ENCODE data around the gene BCL2L15. TPM values are rescaled to one million over a fixed set of nuclear protein-coding genes. Genes with fewer than 3 reads are reported as not detected.

The BCL2L15 gene
- total RNA-seq, 1 experiment from 2014 or later: 1.1 TPM

- no peak overlapping the region for H3K4me3 ChIP-seq (ENCODE audit: low read depth, low read length, poor library complexity, severe bottlenecking)
- POLR2A ChIA-PET (ENCODE audit: low non-redundant PET): interaction anchor here (0.7 kb wide), 1 partner anchor 22 kb away, joined by 3 read pairs; no protein-coding TSS in a partner anchor
- intact Hi-C loops (cut with micrococcal nuclease; ENCODE audit: unreplicated experiment): no loop called here
- TF ChIP-seq EZH2 (IDR thresholded peaks at IDR 0.05; ENCODE audit: borderline replicate concordance, low read depth, low read length, poor library complexity, severe bottlenecking) (no peak), CTCF (conservative IDR thresholded peaks at IDR 0.05; ENCODE audit: low read depth, low read length) (no peak)
- no peak overlapping the region for H3K27ac ChIP-seq (ENCODE audit: low read depth, low read length, poor library complexity, severe bottlenecking)
- CTCF ChIA-PET: no interaction called here
- H3K36me3 ChIP-seq (ENCODE audit: insufficient read depth, low read length, poor library complexity, severe bottlenecking): peaks cover 9% of the 10 kb centered on the region
- BruUV-seq (replicated peaks): no TSS peak
- no peaks in the 10 kb centered on the region for H3K9me3 ChIP-seq (ENCODE audit: low read depth, low read length, poor library complexity, severe bottlenecking)
- peaks cover 5% of the 10 kb centered on the region for H3K4me1 ChIP-seq (ENCODE audit: insufficient read depth, low read length, poor library complexity, severe bottlenecking)
- no peaks in the 10 kb centered on the region for H3K27me3 ChIP-seq (replicated peaks; ENCODE audit: insufficient read depth, low read depth, low read length, poor library complexity)
- no peak for DNase-seq (ENCODE audit: low spot score)
Observed at GRCh38 chr1:113916974-113917373, 29.6 kb upstream of the BCL2L15 start.

GRCh38 chr1:113913887-113914664, 26.7 kb upstream of the BCL2L15 start:
- no TSS peak for BruUV-seq (replicated peaks)
- Histone ChIP-seq H3K4me3 (ENCODE audit: low read depth, low read length, poor library complexity, severe bottlenecking) (no peak overlapping the region), H3K36me3 (ENCODE audit: insufficient read depth, low read length, poor library complexity, severe bottlenecking) (peaks cover 38% of the 10 kb centered on the region), H3K9me3 (ENCODE audit: low read depth, low read length, poor library complexity, severe bottlenecking) (no peaks in the 10 kb centered on the region), H3K4me1 (ENCODE audit: insufficient read depth, low read length, poor library complexity, severe bottlenecking) (peaks cover 5% of the 10 kb centered on the region), H3K27me3 (replicated peaks; ENCODE audit: insufficient read depth, low read depth, low read length, poor library complexity) (no peaks in the 10 kb centered on the region), H3K27ac (ENCODE audit: low read depth, low read length, poor library complexity, severe bottlenecking) (no peak overlapping the region)
- TF ChIP-seq CTCF (conservative IDR thresholded peaks at IDR 0.05; ENCODE audit: low read depth, low read length): no peak
- no peak for TF ChIP-seq EZH2 (IDR thresholded peaks at IDR 0.05; ENCODE audit: borderline replicate concordance, low read depth, low read length, poor library complexity, severe bottlenecking)
- ChIA-PET CTCF (no interaction called here), POLR2A (ENCODE audit: low non-redundant PET) (no interaction called here)
- intact Hi-C loops (cut with micrococcal nuclease; ENCODE audit: unreplicated experiment): no loop called here
- no peak for DNase-seq (ENCODE audit: low spot score)

- H3K9me3 ChIP-seq (ENCODE audit: low read depth, low read length, poor library complexity, severe bottlenecking): no peaks in the 10 kb centered on the region
- TF ChIP-seq EZH2 (IDR thresholded peaks at IDR 0.05; ENCODE audit: borderline replicate concordance, low read depth, low read length, poor library complexity, severe bottlenecking) (no peak), CTCF (conservative IDR thresholded peaks at IDR 0.05; ENCODE audit: low read depth, low read length) (no peak)
- ChIA-PET CTCF (no interaction called here), POLR2A (ENCODE audit: low non-redundant PET) (no interaction called here)
- no peaks in the 10 kb centered on the region for H3K27me3 ChIP-seq (replicated peaks; ENCODE audit: insufficient read depth, low read depth, low read length, poor library complexity)
- intact Hi-C loops (cut with micrococcal nuclease; ENCODE audit: unreplicated experiment): no loop called here
- DNase-seq (ENCODE audit: low spot score): no peak
- peaks cover 46% of the 10 kb centered on the region for H3K36me3 ChIP-seq (ENCODE audit: insufficient read depth, low read length, poor library complexity, severe bottlenecking)
- H3K27ac ChIP-seq (ENCODE audit: low read depth, low read length, poor library complexity, severe bottlenecking): no peak overlapping the region
- H3K4me1 ChIP-seq (ENCODE audit: insufficient read depth, low read length, poor library complexity, severe bottlenecking): peaks cover 5% of the 10 kb centered on the region
- BruUV-seq (replicated peaks): no TSS peak
- no peak overlapping the region for H3K4me3 ChIP-seq (ENCODE audit: low read depth, low read length, poor library complexity, severe bottlenecking)
Observed at GRCh38 chr1:113913312-113913668, 25.9 kb upstream of the BCL2L15 start.

All from A673 (cell line).